ENCODE results near the gene TTLL6. TPM values are rescaled to one million over a fixed set of nuclear protein-coding genes. Genes with fewer than 3 reads are reported as not detected.
"Not testable (repeated sequence)": the region's sequence is repeated elsewhere in the genome, so short reads cannot be mapped to it uniquely, and the experiment has no call there.

TTLL6 gene
- total RNA-seq, 4 donors from 2014 or later, result 0.19 TPM; not detected in 3

- intact Hi-C loops (cut with DNase I), result no loop called here
- Histone ChIP-seq H3K27ac (no peak overlapping the region), H3K27me3 (peaks cover 47 to 100% (median 70%) of the 10 kb centered on the region in 4 donors), H3K4me1 (peaks cover 3 to 26% (median 17%) of the 10 kb centered on the region in 3 donors), H3K9me3 (no peaks in the 10 kb centered on the region), H3K4me3 (no peak overlapping the region), H3K36me3 (no peaks in the 10 kb centered on the region)
- WGBS, 2 donors, result 23 to 28% methylated on average over 16 to 20 of the region's 24 CpGs
- TF ChIP-seq POLR2A (IDR thresholded peaks at IDR 0.05), result no peak
- TF ChIP-seq CTCF (IDR thresholded peaks at IDR 0.05), result no peak
- DNase-seq, result no peak
Measured at GRCh38 chr17:48718227-48718760, 98.7 kb downstream of the TTLL6 start.

GRCh38 chr17:48717367-48718226 lies 99.4 kb downstream of the TTLL6 start:
- H3K4me1 ChIP-seq, result peaks cover 3 to 20% (median 14%) of the 10 kb centered on the region in 3 donors
- TF ChIP-seq CTCF (IDR thresholded peaks at IDR 0.05), result no peak
- no peak for TF ChIP-seq POLR2A (IDR thresholded peaks at IDR 0.05)
- no peak overlapping the region for H3K4me3 ChIP-seq
- intact Hi-C loops (cut with DNase I), result no loop called here
- WGBS, 2 donors, result 11 to 12% methylated on average over 10 of the region's 10 CpGs
- DNase-seq, result no peak
- H3K27me3 ChIP-seq, result peaks cover 40 to 100% (median 63%) of the 10 kb centered on the region in 4 donors
- no peak overlapping the region for H3K27ac ChIP-seq
- no peaks in the 10 kb centered on the region for H3K36me3 ChIP-seq
- H3K9me3 ChIP-seq, result no peaks in the 10 kb centered on the region

- 41 to 63% methylated on average over 3 of the region's 3 CpGs for WGBS, 2 donors
- H3K36me3 ChIP-seq; H3K4me3 ChIP-seq; intact Hi-C loops (cut with DNase I); DNase-seq; H3K27ac ChIP-seq; H3K9me3 ChIP-seq: not testable (repeated sequence)
- H3K27me3 ChIP-seq, result peaks cover 31 to 100% (median 53%) of the 10 kb centered on the region in 4 donors
- peaks cover 3 to 19% (median 14%) of the 10 kb centered on the region in 3 donors for H3K4me1 ChIP-seq
Measured at GRCh38 chr17:48716549-48716948, 100.5 kb downstream of the TTLL6 start.

GRCh38 chr17:48715496-48716399 lies 101.3 kb downstream of the TTLL6 start:
- no peak for TF ChIP-seq POLR2A (IDR thresholded peaks at IDR 0.05)
- TF ChIP-seq CTCF (IDR thresholded peaks at IDR 0.05), result no peak
- peaks cover 28 to 100% (median 45%) of the 10 kb centered on the region in 4 donors for H3K27me3 ChIP-seq
- 36 to 39% methylated on average over 5 of the region's 5 CpGs for WGBS, 2 donors

More at GRCh38 chr17:48715496-48716399, 101.3 kb downstream of the TTLL6 start:
- no peaks in the 10 kb centered on the region for H3K9me3 ChIP-seq
- H3K4me1 ChIP-seq, result peaks cover 3 to 19% (median 14%) of the 10 kb centered on the region in 3 donors
- intact Hi-C loops (cut with DNase I), result no loop called here
- no peak overlapping the region for H3K27ac ChIP-seq
- no peaks in the 10 kb centered on the region for H3K36me3 ChIP-seq
- DNase-seq, result no peak
- no peak overlapping the region for H3K4me3 ChIP-seq

Small RNAs within 50 kb of the gene (small RNA-seq; reads per million reads assigned to genes)
- gene COX6B1P2 (0 to 0.09 (median 0) reads per million in 4 donors), gene MIR3185 (0 reads per million in 4 donors), gene RF02132 (0 reads per million in 4 donors), gene RF02133 (0 reads per million in 4 donors), gene RN7SL125P (0 reads per million in 4 donors)

Other genes starting within 250 kb of the TTLL6 start
- 1 to 10 TPM in 3 of 4 donors, under 1 TPM in 1; 0.27 to 2.9 (median 1.8) TPM for gene HOXB4, start 238.9 kb downstream of the TTLL6 start, total RNA-seq
- 10 to 100 TPM in 1 of 4 donors, 1 to 10 TPM in 3; 2.5 to 11.1 (median 5.8) TPM for gene HOXB3, start 227.0 kb downstream of the TTLL6 start, total RNA-seq
- not detected for gene HOXB5, start 223.4 kb downstream of the TTLL6 start, total RNA-seq
- gene HOXB6, start 212.2 kb downstream of the TTLL6 start, total RNA-seq, result 1 to 10 TPM in 2 of 4 donors, not detected in 2; 1.3 to 3.1 TPM
- gene HOXB7, start 206.2 kb downstream of the TTLL6 start, total RNA-seq, result under 1 TPM in 2 of 4 donors, not detected in 2; 0.38 to 0.64 TPM
- not detected for gene HOXB8, start 201.9 kb downstream of the TTLL6 start, total RNA-seq
- not detected for gene HOXB9, start 190.9 kb downstream of the TTLL6 start, total RNA-seq
- gene PRAC1, start 94.7 kb downstream of the TTLL6 start, total RNA-seq, result not detected
- gene PRAC2, start 94.0 kb downstream of the TTLL6 start, total RNA-seq, result not detected
- not detected for gene HOXB13, start 88.5 kb downstream of the TTLL6 start, total RNA-seq
- gene CALCOCO2, start 13.8 kb upstream of the TTLL6 start, total RNA-seq, result 100 to 1,000 TPM in 1 of 4 donors, 10 to 100 TPM in 3; 62.3 to 129 (median 79.4) TPM
- gene ATP5MC1, start 75.6 kb upstream of the TTLL6 start, total RNA-seq, result 100 to 1,000 TPM; 111 to 210 (median 162) TPM
- 10 to 100 TPM; 45.3 to 57.6 (median 53.3) TPM for gene UBE2Z, start 91.2 kb upstream of the TTLL6 start, total RNA-seq
- 10 to 100 TPM; 39.0 to 64.7 (median 60.4) TPM for gene SNF8, start 127.6 kb upstream of the TTLL6 start, total RNA-seq
- not detected for gene GIP, start 151.4 kb upstream of the TTLL6 start, total RNA-seq
- gene IGF2BP1, start 180.2 kb upstream of the TTLL6 start, total RNA-seq, result not detected